Loucy (cell line): ENCODE results near the gene WNT9A.

ENCODE experiments used
- H2AFZ ChIP-seq: fragments of 200-600 bp; sonication (generic); 2 replicates; pipeline ENCODE4 v1.6.0; 2016; ENCODE audit warnings: antibody characterized with exemption, mild to moderate bottlenecking, low read length, moderate library complexity
- H3F3A ChIP-seq: fragments of 200-600 bp; 2 replicates; pipeline ENCODE4 v1.6.0; 2016; ENCODE audit warnings: antibody characterized with exemption, low read depth, mild to moderate bottlenecking
- H3K27me3 ChIP-seq: fragments of 200-600 bp; sonication (generic); 2 replicates; pipeline ENCODE4 v1.6.1; 2014; ENCODE audit warnings: low read length, mild to moderate bottlenecking; ENCODE audit not compliant: insufficient read depth, poor library complexity, severe bottlenecking
- H3K36me3 ChIP-seq: fragments of 200-600 bp; sonication (generic); 2 replicates; pipeline ENCODE4 v1.6.1; 2016; ENCODE audit warnings: low read length; ENCODE audit not compliant: insufficient read depth
- H3K4me1 ChIP-seq: fragments of 200-600 bp; sonication (generic); 2 replicates; pipeline ENCODE4 v1.5.1; 2014; ENCODE audit warnings: low read length, mild to moderate bottlenecking; ENCODE audit not compliant: insufficient read depth, poor library complexity, severe bottlenecking
- H3K4me2 ChIP-seq: fragments of 200-600 bp; sonication (generic); 2 replicates; pipeline ENCODE4 v1.6.0; 2014; ENCODE audit warnings: antibody characterized with exemption, low read length, low read depth, mild to moderate bottlenecking; ENCODE audit not compliant: poor library complexity, severe bottlenecking
- H3K4me3 ChIP-seq: fragments of 200-600 bp; sonication (generic); 2 replicates; pipeline ENCODE4 v1.5.1; 2014; ENCODE audit warnings: low read length, mild to moderate bottlenecking, mixed read lengths; ENCODE audit not compliant: poor library complexity, severe bottlenecking
- H3K79me2 ChIP-seq: fragments of 200-600 bp; sonication (generic); 2 replicates; pipeline ENCODE4 v1.6.1; 2014; ENCODE audit warnings: low read length; ENCODE audit not compliant: insufficient read depth
- H3K9ac ChIP-seq: fragments of 200-600 bp; sonication (generic); 2 replicates; pipeline ENCODE4 v1.6.0; 2014; ENCODE audit warnings: mild to moderate bottlenecking, low read depth, low read length, moderate library complexity; ENCODE audit not compliant: poor library complexity, severe bottlenecking
- H3K9me2 ChIP-seq: fragments of 200-600 bp; sonication (generic); replicated peaks from 2 replicates; pipeline ENCODE4 v1.6.1; 2016; ENCODE audit warnings: low read depth, low read length, mixed read lengths
- H3K9me3 ChIP-seq: fragments of 200-600 bp; sonication (generic); 2 replicates; pipeline ENCODE4 v1.6.1; 2014; ENCODE audit warnings: mild to moderate bottlenecking, antibody characterized with exemption, low read length, low read depth; ENCODE audit not compliant: insufficient read depth
- H4K20me1 ChIP-seq: fragments of 200-600 bp; sonication (generic); 2 replicates; pipeline ENCODE4 v1.6.0; 2014; ENCODE audit warnings: antibody characterized with exemption, low read length, mild to moderate bottlenecking; ENCODE audit not compliant: insufficient read depth, poor library complexity, severe bottlenecking
- EZH2phosphoT487 ChIP-seq: fragments of 200-600 bp; IDR thresholded peaks from 2 replicates; pipeline ENCODE4 v1.6.1; 2018; ENCODE audit warnings: antibody characterized with exemption, mild to moderate bottlenecking, moderate library complexity, borderline replicate concordance
- TF ChIP-seq, protein P1 (sequence below): fragments of 200-600 bp; sonication (generic); conservative IDR thresholded peaks from 2 replicates; pipeline ENCODE4 v1.5.1; 2014; ENCODE audit warnings: mild to moderate bottlenecking, antibody characterized with exemption, low read length

The WNT9A gene

DNA sequence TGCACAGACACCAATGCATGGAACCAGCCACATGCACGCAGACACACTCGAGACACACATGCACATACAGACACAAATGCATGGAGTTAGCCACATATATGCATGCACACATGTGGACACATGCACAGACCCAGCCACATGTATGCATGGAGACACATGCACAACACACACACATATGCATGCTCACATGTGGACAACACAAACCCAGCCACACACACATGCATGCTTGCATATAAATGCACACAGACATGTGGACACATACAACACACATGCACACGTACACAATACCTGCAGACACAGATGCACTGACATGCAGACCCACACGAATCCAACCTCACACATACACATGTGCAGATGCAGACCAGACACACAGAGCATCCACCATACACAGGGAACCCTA lies 31.1 kb downstream of the WNT9A start:
- TF ChIP-seq EZH2phosphoT487, result no peak
- TF ChIP-seq, protein P1, sequence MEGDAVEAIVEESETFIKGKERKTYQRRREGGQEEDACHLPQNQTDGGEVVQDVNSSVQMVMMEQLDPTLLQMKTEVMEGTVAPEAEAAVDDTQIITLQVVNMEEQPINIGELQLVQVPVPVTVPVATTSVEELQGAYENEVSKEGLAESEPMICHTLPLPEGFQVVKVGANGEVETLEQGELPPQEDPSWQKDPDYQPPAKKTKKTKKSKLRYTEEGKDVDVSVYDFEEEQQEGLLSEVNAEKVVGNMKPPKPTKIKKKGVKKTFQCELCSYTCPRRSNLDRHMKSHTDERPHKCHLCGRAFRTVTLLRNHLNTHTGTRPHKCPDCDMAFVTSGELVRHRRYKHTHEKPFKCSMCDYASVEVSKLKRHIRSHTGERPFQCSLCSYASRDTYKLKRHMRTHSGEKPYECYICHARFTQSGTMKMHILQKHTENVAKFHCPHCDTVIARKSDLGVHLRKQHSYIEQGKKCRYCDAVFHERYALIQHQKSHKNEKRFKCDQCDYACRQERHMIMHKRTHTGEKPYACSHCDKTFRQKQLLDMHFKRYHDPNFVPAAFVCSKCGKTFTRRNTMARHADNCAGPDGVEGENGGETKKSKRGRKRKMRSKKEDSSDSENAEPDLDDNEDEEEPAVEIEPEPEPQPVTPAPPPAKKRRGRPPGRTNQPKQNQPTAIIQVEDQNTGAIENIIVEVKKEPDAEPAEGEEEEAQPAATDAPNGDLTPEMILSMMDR, result no peak
- H3K79me2 ChIP-seq, result no peaks in the 10 kb centered on the region
- no peaks in the 10 kb centered on the region for H3K4me1 ChIP-seq
- H3K9me2 ChIP-seq, result no peaks in the 10 kb centered on the region
- H2AFZ ChIP-seq, result no peak overlapping the region
- no peak overlapping the region for H3K4me2 ChIP-seq
- no peaks in the 10 kb centered on the region for H3F3A ChIP-seq
- H3K36me3 ChIP-seq, result no peaks in the 10 kb centered on the region
- no peaks in the 10 kb centered on the region for H3K27me3 ChIP-seq
- H4K20me1 ChIP-seq, result no peaks in the 10 kb centered on the region
- no peak overlapping the region for H3K9ac ChIP-seq
- no peaks in the 10 kb centered on the region; the same call in 1 of the 2 replicates for H3K9me3 ChIP-seq
- no peak overlapping the region for H3K4me3 ChIP-seq

DNA sequence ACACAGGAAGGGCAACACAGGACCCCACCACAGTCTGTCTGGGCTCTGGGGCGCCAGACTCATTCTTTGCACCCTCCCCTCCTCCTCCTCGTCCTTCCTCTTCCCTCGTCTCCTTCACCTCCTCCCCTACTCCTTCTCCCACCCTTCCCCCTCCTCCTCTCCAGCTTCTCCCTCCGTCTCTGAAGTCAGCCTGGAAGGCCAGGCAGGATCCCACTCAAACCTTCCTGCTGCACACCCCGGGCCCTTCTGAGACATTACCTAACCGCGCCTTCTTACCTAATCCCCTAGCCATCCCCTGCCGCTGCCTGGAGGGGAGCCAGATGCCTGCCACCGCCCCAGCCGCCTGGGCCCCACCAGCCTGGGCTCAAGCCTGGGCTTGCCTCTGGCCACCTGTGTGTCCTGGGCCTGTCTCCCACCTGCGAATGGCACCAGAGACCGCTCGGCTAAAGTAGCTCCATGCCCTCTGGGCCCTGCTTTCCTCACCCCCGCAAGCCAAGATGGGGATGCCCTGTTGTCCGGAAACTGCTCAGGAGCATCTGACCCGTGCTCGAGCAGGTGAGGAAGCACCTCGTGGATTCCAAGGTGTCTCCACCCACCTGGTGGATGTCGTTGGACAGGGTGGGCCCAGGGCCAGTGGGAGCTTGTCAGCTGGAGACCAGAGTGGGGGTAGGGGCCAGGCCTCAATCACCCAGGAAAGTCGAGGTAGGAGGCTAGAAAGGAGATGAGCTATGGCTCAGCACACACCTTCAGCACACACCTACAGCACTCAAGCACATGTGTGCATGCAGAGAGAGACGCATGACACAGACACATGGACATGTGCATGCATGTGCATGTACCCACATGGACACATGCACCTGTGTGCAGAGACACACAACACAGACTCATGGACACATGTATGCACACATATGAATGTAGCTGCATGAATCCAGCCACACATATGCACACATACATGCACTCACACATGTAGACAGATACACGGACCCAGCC lies 31.9 kb downstream of the WNT9A start:
- no peaks in the 10 kb centered on the region for H3F3A ChIP-seq
- no peaks in the 10 kb centered on the region; the same call in 1 of the 2 replicates for H3K9me3 ChIP-seq
- no peak overlapping the region for H3K4me2 ChIP-seq
- no peaks in the 10 kb centered on the region for H3K9me2 ChIP-seq
- no peaks in the 10 kb centered on the region for H3K27me3 ChIP-seq
- no peaks in the 10 kb centered on the region for H3K4me1 ChIP-seq
- no peak for TF ChIP-seq EZH2phosphoT487
- TF ChIP-seq, protein P1, result no peak
- no peaks in the 10 kb centered on the region for H4K20me1 ChIP-seq
- no peak overlapping the region for H2AFZ ChIP-seq
- no peaks in the 10 kb centered on the region for H3K79me2 ChIP-seq
- H3K9ac ChIP-seq, result no peak overlapping the region
- no peak overlapping the region for H3K4me3 ChIP-seq
- no peaks in the 10 kb centered on the region for H3K36me3 ChIP-seq

DNA sequence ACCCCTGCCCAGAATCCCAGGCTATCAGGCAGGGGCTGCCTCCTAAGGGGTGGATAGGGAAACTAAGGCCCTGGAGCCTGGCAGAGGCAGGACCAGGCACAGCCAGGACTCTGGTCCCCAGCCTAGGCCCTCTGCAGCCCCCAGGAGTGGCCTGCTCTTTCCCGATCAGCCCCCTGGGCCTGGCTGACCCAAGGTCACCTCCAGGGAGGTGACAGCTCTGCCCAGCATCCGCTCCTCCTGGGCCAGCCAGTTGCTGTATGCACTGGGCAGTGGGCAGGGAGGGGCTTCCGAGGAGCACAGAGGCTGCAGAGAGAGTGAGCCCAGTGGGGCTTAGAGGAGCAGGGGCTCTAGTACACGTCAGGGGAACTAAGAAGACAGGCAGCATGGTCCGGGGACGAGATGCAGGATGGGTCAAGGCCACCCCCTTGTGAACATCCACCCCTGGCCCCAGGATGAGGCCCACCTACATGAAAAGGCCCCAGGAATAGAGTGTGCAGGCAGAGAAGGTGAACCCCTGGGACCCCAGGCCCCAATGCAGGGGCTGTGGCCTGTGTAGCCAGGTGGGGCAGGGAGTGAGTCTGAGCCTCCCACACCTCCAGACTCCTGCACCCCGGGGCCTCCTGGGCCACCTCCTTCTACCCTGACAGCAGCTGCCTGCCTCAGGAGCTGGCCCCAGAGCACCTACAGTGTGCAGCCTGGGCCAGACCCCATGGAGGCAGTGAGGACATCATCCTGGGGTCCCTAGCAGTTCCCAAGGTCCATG lies 32.8 kb downstream of the WNT9A start:
- H2AFZ ChIP-seq, result no peak overlapping the region
- no peak overlapping the region for H3K9ac ChIP-seq
- H3K9me2 ChIP-seq, result no peaks in the 10 kb centered on the region
- no peak overlapping the region for H3K4me2 ChIP-seq
- no peak for TF ChIP-seq EZH2phosphoT487
- no peaks in the 10 kb centered on the region for H3K27me3 ChIP-seq
- H3K79me2 ChIP-seq, result no peaks in the 10 kb centered on the region
- H3K36me3 ChIP-seq, result no peaks in the 10 kb centered on the region
- H3F3A ChIP-seq, result no peaks in the 10 kb centered on the region
- H4K20me1 ChIP-seq, result no peaks in the 10 kb centered on the region
- no peaks in the 10 kb centered on the region for H3K4me1 ChIP-seq
- H3K9me3 ChIP-seq, result no peaks in the 10 kb centered on the region; the same call in 1 of the 2 replicates
- H3K4me3 ChIP-seq, result no peak overlapping the region
